GM04503 (cell line): ENCODE data around the gene MICAL1.
"Not testable (repeated sequence)": the region's sequence is repeated elsewhere in the genome, so short reads cannot be mapped to it uniquely, and the experiment has no call there.

Source experiments
- DNase-seq: peaks from one replicate; pipeline ENCODE4 v3.0.0-alpha.2; 2012; ENCODE audit warnings: low read depth

Gene MICAL1

DNA sequence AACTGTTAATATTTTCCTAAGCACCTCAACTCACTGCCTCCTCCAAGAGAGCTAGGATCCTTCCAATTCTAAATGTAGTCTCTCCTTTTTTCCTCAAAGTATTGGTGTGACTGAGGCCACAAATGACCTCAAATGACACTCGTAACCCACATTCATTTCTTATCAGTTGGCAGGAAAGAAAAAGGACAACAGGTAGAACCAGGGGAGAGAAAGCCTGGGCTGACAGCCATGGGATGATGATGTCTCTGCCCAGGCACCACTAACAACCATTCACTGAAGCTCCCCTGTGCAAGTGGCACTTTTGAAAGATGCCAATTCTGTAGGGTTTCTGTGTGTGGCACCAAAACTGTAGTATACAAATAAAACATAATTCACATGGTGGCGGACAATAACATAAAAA lies 20.1 kb upstream of the MICAL1 start:
- no peak for DNase-seq

- DNase-seq, result no peak
These were observed 19.4 kb upstream of the MICAL1 start for GRCh38 chr6:109474995-109475394.

DNA sequence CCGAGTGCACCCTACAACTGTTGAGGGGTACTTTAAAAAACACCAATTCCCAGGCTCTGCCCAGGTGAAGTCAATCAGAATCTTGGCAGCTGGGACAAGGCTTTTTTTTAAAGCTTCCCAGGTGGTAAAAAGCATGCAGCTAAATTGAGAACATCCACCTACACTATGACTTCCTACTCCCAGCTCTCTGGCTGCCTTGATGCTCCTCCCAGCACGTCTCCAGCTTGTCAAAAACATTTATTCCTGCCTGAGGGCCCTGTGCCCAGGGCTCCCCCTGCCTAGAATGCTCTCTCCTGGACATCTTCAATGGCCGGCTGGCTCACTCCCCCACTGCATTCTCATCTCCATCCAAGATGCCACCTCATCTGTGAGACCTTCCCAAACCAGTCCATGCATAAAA lies 17.5 kb upstream of the MICAL1 start:
- DNase-seq, result no peak

DNA sequence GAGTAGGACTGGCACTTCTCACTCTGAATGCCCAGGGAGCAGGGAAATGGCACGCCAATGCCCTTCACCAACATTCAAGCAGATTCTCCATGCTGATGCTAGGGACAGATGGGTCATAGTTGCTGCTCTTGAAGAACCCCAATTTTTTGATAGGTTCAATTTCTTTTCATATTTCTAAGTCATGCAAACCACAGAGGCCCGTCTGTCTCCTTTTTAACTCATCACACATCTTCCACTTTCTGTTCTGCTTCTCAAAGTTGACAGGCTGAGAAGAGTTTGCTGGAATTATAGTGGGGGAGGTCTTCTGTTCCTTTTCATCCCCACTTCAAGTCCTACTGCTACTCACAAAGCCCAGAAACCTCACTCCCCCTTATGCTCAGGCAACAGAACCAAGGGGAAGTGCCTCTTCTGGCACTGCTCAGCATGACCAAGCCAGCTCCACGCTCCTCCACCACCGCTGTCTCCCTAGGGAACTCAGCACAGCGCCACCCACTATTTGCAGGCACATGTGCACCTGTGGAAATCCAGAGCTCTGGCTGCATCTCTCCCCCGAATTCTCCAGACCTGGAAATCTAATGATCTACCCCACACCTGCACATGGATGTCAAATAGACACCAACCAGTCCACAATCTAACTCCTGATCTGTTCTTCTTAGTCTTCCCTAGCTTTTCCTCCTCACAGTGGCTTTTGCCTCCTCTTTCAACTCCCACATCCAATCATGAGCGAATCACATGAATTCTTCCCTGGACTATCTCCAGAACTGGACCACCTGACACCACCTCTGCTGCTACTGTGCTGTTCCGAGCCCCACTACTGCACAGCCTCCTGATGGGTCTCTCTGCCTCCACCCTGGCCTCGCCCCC lies 16.8 kb upstream of the MICAL1 start:
- no peak for DNase-seq

DNA sequence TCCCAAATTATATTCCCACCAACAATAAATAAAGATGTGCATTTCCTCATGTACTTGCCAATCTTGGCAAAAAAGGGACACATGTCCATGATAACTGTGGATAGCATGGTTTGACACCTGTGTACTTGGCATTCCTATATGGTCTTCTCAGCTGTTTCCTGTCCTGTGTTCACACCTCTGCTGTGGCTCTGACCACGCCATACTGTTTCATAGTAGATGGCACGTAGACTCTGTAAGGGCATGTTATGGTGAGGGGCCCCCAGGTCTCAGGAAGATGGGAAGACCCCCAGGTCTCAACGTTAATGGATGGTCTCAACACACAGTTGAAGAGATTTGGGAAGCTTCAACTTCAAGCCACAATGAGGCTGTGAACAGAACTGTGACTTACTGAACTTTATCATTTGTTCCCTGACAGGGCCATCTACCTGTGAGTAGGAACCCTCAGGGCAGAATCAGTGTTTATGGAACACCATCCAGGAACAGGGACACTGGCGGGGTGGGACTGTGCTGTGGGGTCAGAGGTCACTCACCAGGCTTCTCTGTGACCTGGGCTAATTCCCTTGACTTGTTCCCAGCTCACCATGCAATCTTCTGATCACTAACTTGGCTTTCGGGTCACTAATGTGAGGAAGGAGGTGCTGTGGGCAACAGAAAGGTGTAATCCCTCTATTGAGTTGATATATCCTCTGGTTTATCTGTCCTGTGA lies 15.7 kb upstream of the MICAL1 start:
- DNase-seq, result no peak

GRCh38 chr6:109469591-109470189 lies 14.1 kb upstream of the MICAL1 start:
- no peak for DNase-seq

GRCh38 chr6:109467696-109468095 lies 12.1 kb upstream of the MICAL1 start:
- DNase-seq, result no peak

- no peak for DNase-seq
These were observed 10.8 kb upstream of the MICAL1 start for GRCh38 chr6:109466212-109466923.

DNA sequence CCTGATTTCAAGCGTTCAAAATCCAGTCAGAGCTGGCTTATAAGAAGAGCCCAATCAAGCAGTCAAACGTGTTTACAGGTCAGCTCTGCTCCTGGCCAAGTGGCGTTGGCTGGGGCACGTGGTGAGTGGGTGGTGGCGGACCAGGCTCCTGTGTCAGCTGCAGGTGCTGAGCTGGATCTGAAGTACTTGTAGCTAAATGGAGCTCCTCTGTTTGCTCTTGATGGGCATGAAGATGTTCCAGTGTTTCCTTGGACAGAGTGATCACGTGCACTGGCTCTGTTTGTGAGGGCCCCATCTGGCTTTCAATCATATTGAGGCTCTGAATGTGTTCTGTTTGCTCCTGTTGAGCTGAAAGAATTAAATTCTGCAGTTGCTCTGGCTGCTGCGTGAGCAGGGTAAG lies 10.2 kb upstream of the MICAL1 start:
- no peak for DNase-seq

- no peak for DNase-seq
These were observed 6.4 kb upstream of the MICAL1 start for GRCh38 chr6:109461733-109462526.

- not testable (repeated sequence) for DNase-seq
These were observed 5.6 kb upstream of the MICAL1 start for GRCh38 chr6:109461205-109461604.

- DNase-seq, result no peak
These were observed 4.7 kb upstream of the MICAL1 start for GRCh38 chr6:109460161-109460829.

- no peak for DNase-seq
These were observed 3.4 kb upstream of the MICAL1 start for GRCh38 chr6:109458774-109459531.

- no peak for DNase-seq
These were observed 2.0 kb upstream of the MICAL1 start for GRCh38 chr6:109457562-109457996.

- peak; percentile 71 for DNase-seq
These were observed 1.4 kb upstream of the MICAL1 start for GRCh38 chr6:109456710-109457561.

DNA sequence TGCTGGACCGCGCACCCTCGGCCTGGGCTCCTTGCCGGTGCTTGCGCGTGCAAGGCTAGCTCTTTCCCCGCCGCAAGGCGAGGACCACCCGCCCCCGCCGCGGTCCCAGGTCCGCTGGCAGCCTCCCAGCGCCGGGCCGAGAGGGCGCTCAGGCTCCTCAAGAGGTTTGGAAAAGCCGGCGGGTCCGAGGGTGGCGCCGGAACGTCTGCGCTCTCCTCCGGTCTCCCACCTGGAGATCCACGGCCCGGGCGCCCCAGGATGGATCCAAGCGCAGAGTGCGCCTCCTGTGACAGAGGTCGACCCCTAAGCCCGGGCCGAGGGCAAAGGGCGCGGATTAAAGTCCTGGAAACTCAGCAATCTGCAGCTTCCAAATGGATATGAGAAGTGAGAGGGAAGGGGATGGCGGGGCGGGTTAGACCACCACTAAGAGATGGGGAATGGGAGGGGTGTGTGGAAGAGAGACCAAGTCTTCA lies 575 bp upstream of the MICAL1 start:
- DNase-seq, result no peak

GRCh38 chr6:109454496-109455436 lies 806 bp downstream of the MICAL1 start:
- no peak for DNase-seq
